SU-DHL-6 (cell line): Measurements from ENCODE around the gene NME3.

Experiments
- H2AFZ ChIP-seq: fragments of 200-600 bp; sonication (generic); 2 replicates; pipeline ENCODE4 v1.6.1; 2014; ENCODE audit warnings: low read depth, mild to moderate bottlenecking, moderate library complexity, mixed read lengths, antibody characterized with exemption, low read length; ENCODE audit not compliant: severe bottlenecking
- H3F3A ChIP-seq: fragments of 200-600 bp; shearing (Covaris generic); 2 replicates; pipeline ENCODE4 v1.6.0; 2016; ENCODE audit warnings: antibody characterized with exemption, mild to moderate bottlenecking; ENCODE audit not compliant: insufficient read depth
- H3K27ac ChIP-seq: fragments of 200-600 bp; sonication (generic); 2 replicates; pipeline ENCODE4 v1.5.1; 2016; ENCODE audit warnings: low read depth, mild to moderate bottlenecking, low read length, moderate library complexity, mixed read lengths
- H3K27me3 ChIP-seq: fragments of 200-600 bp; sonication (generic), shearing (Covaris generic); 2 replicates; pipeline ENCODE4 v1.6.0; 2014; ENCODE audit warnings: mild to moderate bottlenecking, low read length
- H3K36me3 ChIP-seq: fragments of 200-600 bp; sonication (generic); 2 replicates; pipeline ENCODE4 v1.6.1; 2014; ENCODE audit warnings: mild to moderate bottlenecking, low read length, mixed read lengths
- H3K4me2 ChIP-seq: fragments of 300-600, 200-600 bp; shearing (Covaris generic), sonication (generic); 2 replicates; pipeline ENCODE4 v1.6.0; 2014; ENCODE audit warnings: low read length, low read depth, mild to moderate bottlenecking; ENCODE audit not compliant: poor library complexity, severe bottlenecking
- H3K4me3 ChIP-seq: fragments of 200-600 bp; sonication (generic); 2 replicates; pipeline ENCODE4 v1.5.1; 2014; ENCODE audit warnings: antibody characterized with exemption, low read length, mild to moderate bottlenecking, mixed read lengths; ENCODE audit not compliant: insufficient read depth, poor library complexity, severe bottlenecking
- H3K79me2 ChIP-seq: fragments of 200-600 bp; sonication (generic); 2 replicates; pipeline ENCODE4 v1.6.1; 2014; ENCODE audit warnings: mild to moderate bottlenecking, low read length, moderate library complexity; ENCODE audit not compliant: insufficient read depth
- H3K9ac ChIP-seq: fragments of 200-600 bp; sonication (generic); 2 replicates; pipeline ENCODE4 v1.7.0; 2014; ENCODE audit warnings: mild to moderate bottlenecking, low read length
- H3K9me2 ChIP-seq: fragments of 200-600 bp; sonication (generic); replicated peaks from 2 replicates; pipeline ENCODE4 v1.6.1; 2014; ENCODE audit warnings: low read length; ENCODE audit not compliant: insufficient read depth
- H3K9me3 ChIP-seq: fragments of 200-600 bp; sonication (generic); 2 replicates; pipeline ENCODE4 v1.6.1; 2014; ENCODE audit warnings: low read length, mixed read lengths; ENCODE audit not compliant: insufficient read depth
- H4K20me1 ChIP-seq: fragments of 200-600 bp; sonication (generic); 2 replicates; pipeline ENCODE4 v1.6.1; 2014; ENCODE audit warnings: low read depth, mild to moderate bottlenecking, antibody characterized with exemption, low read length, moderate library complexity, mixed read lengths
- EZH2phosphoT487 ChIP-seq: fragments of 200-600 bp; sonication (generic), shearing (Covaris generic); conservative IDR thresholded peaks from 2 replicates; pipeline ENCODE4 v1.6.1; 2018; ENCODE audit warnings: mild to moderate bottlenecking, antibody characterized with exemption, low read length, moderate library complexity, mixed read lengths
- TF ChIP-seq, protein P1 (sequence below): fragments of 200-600 bp; sonication (generic); IDR thresholded peaks from one replicate; pipeline ENCODE4 v1.5.1; 2017; ENCODE audit warnings: antibody characterized with exemption, mild to moderate bottlenecking, low read length, moderate library complexity; ENCODE audit not compliant: insufficient read depth, poor library complexity, severe bottlenecking

NME3 gene

DNA sequence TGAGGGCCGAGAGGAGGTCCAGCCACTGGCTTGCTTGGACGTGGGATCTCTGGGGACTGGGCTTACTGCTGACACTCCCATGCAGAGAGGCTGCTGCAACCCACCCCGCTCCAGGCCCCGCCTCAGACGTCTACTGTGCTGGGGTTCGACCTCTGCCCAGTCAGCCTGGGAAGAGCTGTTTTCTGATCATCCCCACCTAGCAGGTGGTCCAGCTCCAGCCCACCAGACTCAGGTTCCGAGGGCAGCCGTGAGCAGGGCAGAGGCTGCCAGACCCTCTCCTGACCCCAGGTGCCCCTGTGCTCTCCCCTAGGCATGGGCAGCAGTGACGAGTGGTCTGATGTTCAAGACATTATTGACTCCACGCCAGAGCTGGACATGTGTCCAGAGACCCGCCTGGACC is 23.4 kb downstream of the NME3 start:
- H4K20me1 ChIP-seq: no peaks in the 10 kb centered on the region
- no peak overlapping the region for H3K4me2 ChIP-seq
- no peaks in the 10 kb centered on the region for H3K9me3 ChIP-seq
- no peaks in the 10 kb centered on the region for H3K27me3 ChIP-seq
- no peak overlapping the region for H3K4me3 ChIP-seq
- no peaks in the 10 kb centered on the region for H3F3A ChIP-seq
- H3K9me2 ChIP-seq: no peaks in the 10 kb centered on the region
- no peaks in the 10 kb centered on the region for H3K79me2 ChIP-seq
- H3K9ac ChIP-seq: no peak overlapping the region
- no peaks in the 10 kb centered on the region for H3K36me3 ChIP-seq
- no peak overlapping the region for H3K27ac ChIP-seq
- no peak overlapping the region for H2AFZ ChIP-seq
- TF ChIP-seq EZH2phosphoT487: no peak
- TF ChIP-seq, protein P1, sequence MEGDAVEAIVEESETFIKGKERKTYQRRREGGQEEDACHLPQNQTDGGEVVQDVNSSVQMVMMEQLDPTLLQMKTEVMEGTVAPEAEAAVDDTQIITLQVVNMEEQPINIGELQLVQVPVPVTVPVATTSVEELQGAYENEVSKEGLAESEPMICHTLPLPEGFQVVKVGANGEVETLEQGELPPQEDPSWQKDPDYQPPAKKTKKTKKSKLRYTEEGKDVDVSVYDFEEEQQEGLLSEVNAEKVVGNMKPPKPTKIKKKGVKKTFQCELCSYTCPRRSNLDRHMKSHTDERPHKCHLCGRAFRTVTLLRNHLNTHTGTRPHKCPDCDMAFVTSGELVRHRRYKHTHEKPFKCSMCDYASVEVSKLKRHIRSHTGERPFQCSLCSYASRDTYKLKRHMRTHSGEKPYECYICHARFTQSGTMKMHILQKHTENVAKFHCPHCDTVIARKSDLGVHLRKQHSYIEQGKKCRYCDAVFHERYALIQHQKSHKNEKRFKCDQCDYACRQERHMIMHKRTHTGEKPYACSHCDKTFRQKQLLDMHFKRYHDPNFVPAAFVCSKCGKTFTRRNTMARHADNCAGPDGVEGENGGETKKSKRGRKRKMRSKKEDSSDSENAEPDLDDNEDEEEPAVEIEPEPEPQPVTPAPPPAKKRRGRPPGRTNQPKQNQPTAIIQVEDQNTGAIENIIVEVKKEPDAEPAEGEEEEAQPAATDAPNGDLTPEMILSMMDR: no peak

DNA sequence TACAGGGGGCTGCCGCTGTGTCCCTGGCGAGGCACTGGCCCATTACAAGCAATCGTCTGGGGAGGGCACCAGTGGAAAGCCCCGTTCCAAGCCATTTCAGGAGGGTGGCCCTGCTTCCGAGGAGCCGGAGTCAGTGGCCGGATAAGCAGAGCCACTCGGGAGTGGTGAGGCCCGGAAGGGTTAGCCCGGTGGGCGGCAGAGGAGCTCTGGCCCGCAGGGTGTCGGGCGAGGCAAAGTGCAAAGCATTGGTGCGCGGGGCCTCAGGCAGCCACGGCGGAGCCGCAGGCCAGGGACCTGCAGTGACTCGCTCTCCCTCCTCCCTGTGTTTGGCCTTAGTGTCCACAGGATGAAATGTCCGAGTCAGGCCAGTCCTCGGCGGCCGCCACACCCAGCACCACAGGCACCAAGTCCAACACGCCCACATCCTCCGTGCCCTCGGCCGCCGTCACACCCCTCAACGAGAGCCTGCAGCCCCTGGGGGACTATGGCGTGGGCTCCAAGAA is 24.6 kb downstream of the NME3 start:
- no peaks in the 10 kb centered on the region for H3K27me3 ChIP-seq
- no peak overlapping the region for H3K4me2 ChIP-seq
- H3K27ac ChIP-seq: no peak overlapping the region
- no peak overlapping the region for H3K9ac ChIP-seq
- no peaks in the 10 kb centered on the region for H4K20me1 ChIP-seq
- no peak for TF ChIP-seq EZH2phosphoT487
- TF ChIP-seq, protein P1: no peak
- H3F3A ChIP-seq: no peaks in the 10 kb centered on the region
- no peaks in the 10 kb centered on the region for H3K79me2 ChIP-seq
- no peak overlapping the region for H2AFZ ChIP-seq
- no peaks in the 10 kb centered on the region for H3K9me2 ChIP-seq
- H3K4me3 ChIP-seq: no peak overlapping the region
- no peaks in the 10 kb centered on the region for H3K9me3 ChIP-seq
- no peaks in the 10 kb centered on the region for H3K36me3 ChIP-seq

DNA sequence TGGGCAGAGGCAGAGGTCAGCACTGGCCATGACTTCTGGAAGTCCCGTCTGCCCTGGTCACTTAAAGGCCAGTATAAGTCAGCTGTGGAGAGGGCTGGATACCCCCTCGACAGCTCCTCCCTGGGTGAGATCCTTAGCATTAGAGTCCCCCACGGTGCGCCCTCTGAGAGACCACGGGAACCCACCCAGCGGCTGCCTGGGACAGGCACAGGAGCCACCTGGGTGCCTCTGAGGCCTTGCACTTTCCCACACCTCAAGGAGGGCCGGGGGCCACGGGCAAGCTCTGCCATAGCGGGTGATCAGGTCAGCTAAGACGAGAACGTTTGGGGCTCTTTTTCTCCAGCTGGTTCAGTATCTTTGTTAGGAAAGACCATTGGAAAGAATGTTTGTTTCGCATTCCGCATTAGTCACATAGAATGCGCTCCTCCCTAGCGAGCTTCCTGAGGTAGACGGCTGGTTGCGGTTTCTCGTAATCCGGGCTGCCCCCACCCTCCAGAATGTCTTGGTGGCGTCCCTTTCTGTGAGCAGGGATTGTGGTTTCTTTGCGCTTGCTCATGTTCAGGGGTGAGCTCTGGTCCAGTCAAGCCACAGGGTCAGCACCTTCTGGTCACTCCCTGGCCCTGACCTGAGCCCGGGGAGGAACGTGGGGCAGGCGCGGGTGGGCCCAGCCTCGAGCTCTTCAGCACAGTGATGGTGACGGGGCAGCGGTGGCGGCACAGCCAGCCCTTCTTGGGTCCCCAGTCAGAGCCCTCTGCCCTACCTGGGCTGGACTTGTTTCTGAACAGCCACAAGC is 25.2 kb downstream of the NME3 start:
- Histone ChIP-seq H3K79me2 (no peaks in the 10 kb centered on the region), H3K4me2 (no peak overlapping the region), H3K9me2 (no peaks in the 10 kb centered on the region), H3K27me3 (no peaks in the 10 kb centered on the region), H3K9me3 (no peaks in the 10 kb centered on the region), H3K4me3 (no peak overlapping the region), H3F3A (no peaks in the 10 kb centered on the region), H2AFZ (no peak overlapping the region), H3K36me3 (no peaks in the 10 kb centered on the region), H3K27ac (no peak overlapping the region), H3K9ac (no peak overlapping the region), H4K20me1 (no peaks in the 10 kb centered on the region)
- TF ChIP-seq EZH2phosphoT487: no peak
- TF ChIP-seq, protein P1: no peak
